ENCODE measurements around the gene SAMD11. TPM values are rescaled to one million over a fixed set of nuclear protein-coding genes. Genes with fewer than 3 reads are reported as not detected.

Gene SAMD11
- total RNA-seq, 1 experiment from 2014 or later = 11.5 TPM

- CTCF ChIA-PET = interaction anchor here (0.6 kb wide), 1 partner anchor 157 kb away, joined by 4 read pairs; no protein-coding TSS in a partner anchor
- DNase-seq (ENCODE audit: low read depth, low spot score) = no peak
- intact Hi-C loops (cut with micrococcal nuclease) = no loop called here
These were observed 11.6 kb upstream of the SAMD11 start for GRCh38 chr1:911875-912739.

More at GRCh38 chr1:911875-912739, 11.6 kb upstream of the SAMD11 start:
- Histone ChIP-seq H3K36me3 (ENCODE audit: control insufficient read depth in 1 of 2, insufficient read depth in 2 of 2, low read length in 2 of 2) (no peaks in the 10 kb centered on the region), H3K9me3 (ENCODE audit: control insufficient read depth in 1 of 2, insufficient read depth in 1 of 2, low read depth in 1 of 2, low read length in 2 of 2) (no peaks in the 10 kb centered on the region), H3K4me2 (ENCODE audit: low read length) (no peak overlapping the region), H3K27me3 (ENCODE audit: insufficient read depth, low read length) (peaks cover 8% of the 10 kb centered on the region; the same call in 1 of the 2 replicates), H3K4me1 (ENCODE audit: control insufficient read depth in 1 of 2, insufficient read depth in 2 of 2, low read length in 2 of 2) (peaks cover 19 to 29% of the 10 kb centered on the region in 2 experiments), H3K9me2 (ENCODE audit: insufficient read depth) (no peaks in the 10 kb centered on the region), H2AFZ (ENCODE audit: low read depth, low read length, poor library complexity, severe bottlenecking) (no peak overlapping the region), H3K4me3 (replicated peaks in 1 of 2; ENCODE audit: low read depth in 1 of 2, low read length in 2 of 2) (no peak overlapping the region), H3K9ac (ENCODE audit: low read length) (no peak overlapping the region), H3K27ac (ENCODE audit: low read depth, low read length) (no peak overlapping the region), H3K79me2 (ENCODE audit: insufficient read depth, low read length) (no peaks in the 10 kb centered on the region), H4K20me1 (ENCODE audit: insufficient read depth) (no peaks in the 10 kb centered on the region)
- POLR2A ChIA-PET = no interaction called here
- ATAC-seq = no peak
- BruUV-seq (replicated peaks) = no TSS peak
- no peak for TF ChIP-seq RAD21 (IDR thresholded peaks at IDR 0.05; ENCODE audit: low read depth)
- TF ChIP-seq SP1 (IDR thresholded peaks at IDR 0.05; ENCODE audit: low read depth) = no peak
- no peak for TF ChIP-seq EZH2 (IDR thresholded peaks at IDR 0.05)
- TF ChIP-seq REST (IDR thresholded peaks at IDR 0.05; ENCODE audit: low read depth) = no peak
- no peak for TF ChIP-seq ATF3 (IDR thresholded peaks at IDR 0.05)
- RAD21 ChIA-PET (ENCODE audit: low non-redundant PET in 1 of 2, low total read pairs in 2 of 2, uncharacterized antibody in 2 of 2, unreplicated experiment in 2 of 2) = interaction anchor here in 1 of 2 experiments (1.0 kb wide), 1 partner anchor 28 kb away, joined by 3 read pairs; no protein-coding TSS in a partner anchor
